WERI-Rb-1 (cell line): ENCODE results near the gene VPS35L.
A peak's percentile ranks its signal among the peaks of the same experiment; 100 is the strongest.

Experiments
- DNase-seq: peaks from one replicate; pipeline ENCODE4 v3.0.0-alpha.2; 2020
- H3K27ac ChIP-seq: fragments of 250-450 bp; sonication (Bioruptor Pico); 2 replicates; pipeline ENCODE4 v1.5.1; 2020; ENCODE audit warnings: mild to moderate bottlenecking, moderate library complexity
- H3K27me3 ChIP-seq: fragments of 250-450 bp; sonication (Bioruptor Pico); 2 replicates; pipeline ENCODE4 v1.5.1; 2021; ENCODE audit warnings: mild to moderate bottlenecking, low read depth, moderate library complexity; ENCODE audit not compliant: insufficient read depth, severe bottlenecking
- H3K36me3 ChIP-seq: fragments of 250-450 bp; sonication (Bioruptor Pico); 2 replicates; pipeline ENCODE4 v1.5.1; 2020; ENCODE audit warnings: mild to moderate bottlenecking, moderate library complexity
- H3K4me3 ChIP-seq: 2 replicates; pipeline ENCODE4 v1.5.1; 2011; ENCODE audit warnings: low read depth, mild to moderate bottlenecking, control low read depth, low read length
- H3K9me3 ChIP-seq: fragments of 250-450 bp; sonication (Bioruptor Pico); 2 replicates; pipeline ENCODE4 v1.5.1; 2021; ENCODE audit warnings: mild to moderate bottlenecking, moderate library complexity; ENCODE audit not compliant: severe bottlenecking
- TF ChIP-seq, protein P1 (sequence below): IDR thresholded peaks from 2 replicates; pipeline ENCODE4 v1.5.1; 2011; ENCODE audit warnings: low read depth, mild to moderate bottlenecking, control low read depth, inconsistent platforms, low read length

The VPS35L gene, protein sequence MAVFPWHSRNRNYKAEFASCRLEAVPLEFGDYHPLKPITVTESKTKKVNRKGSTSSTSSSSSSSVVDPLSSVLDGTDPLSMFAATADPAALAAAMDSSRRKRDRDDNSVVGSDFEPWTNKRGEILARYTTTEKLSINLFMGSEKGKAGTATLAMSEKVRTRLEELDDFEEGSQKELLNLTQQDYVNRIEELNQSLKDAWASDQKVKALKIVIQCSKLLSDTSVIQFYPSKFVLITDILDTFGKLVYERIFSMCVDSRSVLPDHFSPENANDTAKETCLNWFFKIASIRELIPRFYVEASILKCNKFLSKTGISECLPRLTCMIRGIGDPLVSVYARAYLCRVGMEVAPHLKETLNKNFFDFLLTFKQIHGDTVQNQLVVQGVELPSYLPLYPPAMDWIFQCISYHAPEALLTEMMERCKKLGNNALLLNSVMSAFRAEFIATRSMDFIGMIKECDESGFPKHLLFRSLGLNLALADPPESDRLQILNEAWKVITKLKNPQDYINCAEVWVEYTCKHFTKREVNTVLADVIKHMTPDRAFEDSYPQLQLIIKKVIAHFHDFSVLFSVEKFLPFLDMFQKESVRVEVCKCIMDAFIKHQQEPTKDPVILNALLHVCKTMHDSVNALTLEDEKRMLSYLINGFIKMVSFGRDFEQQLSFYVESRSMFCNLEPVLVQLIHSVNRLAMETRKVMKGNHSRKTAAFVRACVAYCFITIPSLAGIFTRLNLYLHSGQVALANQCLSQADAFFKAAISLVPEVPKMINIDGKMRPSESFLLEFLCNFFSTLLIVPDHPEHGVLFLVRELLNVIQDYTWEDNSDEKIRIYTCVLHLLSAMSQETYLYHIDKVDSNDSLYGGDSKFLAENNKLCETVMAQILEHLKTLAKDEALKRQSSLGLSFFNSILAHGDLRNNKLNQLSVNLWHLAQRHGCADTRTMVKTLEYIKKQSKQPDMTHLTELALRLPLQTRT

DNA sequence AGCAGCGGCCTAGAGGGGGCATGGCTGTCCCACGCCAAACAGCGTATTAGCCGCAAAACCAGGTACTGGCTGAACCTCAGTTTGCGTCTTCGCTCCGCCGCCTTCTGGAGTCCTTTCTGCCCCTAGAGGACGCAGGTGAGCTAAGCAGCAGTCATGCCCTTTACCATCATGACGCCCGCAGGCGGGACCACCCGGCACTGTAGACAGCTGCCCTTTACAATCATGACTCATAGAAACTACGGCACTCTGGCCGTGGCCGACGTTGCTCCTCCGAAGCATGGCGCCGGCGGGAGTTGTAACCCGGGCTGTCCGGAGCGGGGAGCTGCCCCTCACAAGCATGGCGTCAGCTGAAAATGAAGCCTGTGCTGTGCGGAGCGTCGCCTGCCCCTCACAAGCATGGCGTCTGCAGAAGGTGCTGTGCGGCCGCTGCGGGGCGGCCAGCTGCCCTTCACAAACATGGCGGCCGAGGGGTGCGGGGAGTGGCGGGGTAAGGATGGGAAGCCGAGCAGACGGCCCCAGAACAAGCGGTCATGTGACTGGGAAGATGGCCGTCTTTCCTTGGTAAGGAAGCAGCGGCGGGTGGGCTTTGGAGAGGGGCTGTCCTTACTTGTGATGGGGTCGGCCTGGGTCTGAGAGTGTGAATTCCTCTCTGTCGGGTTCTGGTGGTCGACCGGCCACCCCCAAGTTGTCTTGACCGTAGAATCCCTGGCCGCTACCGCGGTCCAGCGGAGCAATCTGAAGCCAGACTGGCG, at the start of gene VPS35L:
TSS of gene VPS35L (plus strand) at position 518 of the 752 bp plus-strand sequence. CDS start at position 545, 27 bp downstream.
- Histone ChIP-seq H3K27ac (peak within 1 kb of the TSS; percentile 87), H3K9me3 (no peaks in the 10 kb centered on the region), H3K36me3 (peaks cover 7% of the 10 kb centered on the region), H3K27me3 (no peaks in the 10 kb centered on the region), H3K4me3 (peak within 1 kb of the TSS; percentile 80)
- peak; percentile 98 for DNase-seq
- TF ChIP-seq, protein P1, sequence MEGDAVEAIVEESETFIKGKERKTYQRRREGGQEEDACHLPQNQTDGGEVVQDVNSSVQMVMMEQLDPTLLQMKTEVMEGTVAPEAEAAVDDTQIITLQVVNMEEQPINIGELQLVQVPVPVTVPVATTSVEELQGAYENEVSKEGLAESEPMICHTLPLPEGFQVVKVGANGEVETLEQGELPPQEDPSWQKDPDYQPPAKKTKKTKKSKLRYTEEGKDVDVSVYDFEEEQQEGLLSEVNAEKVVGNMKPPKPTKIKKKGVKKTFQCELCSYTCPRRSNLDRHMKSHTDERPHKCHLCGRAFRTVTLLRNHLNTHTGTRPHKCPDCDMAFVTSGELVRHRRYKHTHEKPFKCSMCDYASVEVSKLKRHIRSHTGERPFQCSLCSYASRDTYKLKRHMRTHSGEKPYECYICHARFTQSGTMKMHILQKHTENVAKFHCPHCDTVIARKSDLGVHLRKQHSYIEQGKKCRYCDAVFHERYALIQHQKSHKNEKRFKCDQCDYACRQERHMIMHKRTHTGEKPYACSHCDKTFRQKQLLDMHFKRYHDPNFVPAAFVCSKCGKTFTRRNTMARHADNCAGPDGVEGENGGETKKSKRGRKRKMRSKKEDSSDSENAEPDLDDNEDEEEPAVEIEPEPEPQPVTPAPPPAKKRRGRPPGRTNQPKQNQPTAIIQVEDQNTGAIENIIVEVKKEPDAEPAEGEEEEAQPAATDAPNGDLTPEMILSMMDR, result peak; percentile 90

DNA sequence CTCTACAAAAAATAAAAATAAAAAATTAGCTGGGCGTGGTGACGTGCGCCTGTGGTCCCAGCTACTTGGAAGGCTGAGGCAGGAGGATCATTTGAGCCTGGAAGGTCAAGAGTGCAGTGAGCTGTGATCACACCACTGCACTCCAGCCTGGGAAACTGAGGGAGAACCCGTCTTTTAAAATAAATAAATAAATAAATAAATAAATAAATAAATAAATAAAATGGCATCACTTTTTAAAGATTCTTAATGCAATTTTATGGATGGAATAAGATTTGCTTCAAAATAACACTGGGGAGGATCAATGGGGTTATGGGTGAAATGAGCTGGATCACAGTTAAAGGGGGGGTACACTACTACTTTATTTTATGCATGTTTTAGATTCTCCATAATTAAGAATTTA, 48.5 kb upstream of the VPS35L start:
- Histone ChIP-seq H3K4me3 (no peak overlapping the region), H3K27me3 (no peaks in the 10 kb centered on the region), H3K36me3 (peaks cover 48% of the 10 kb centered on the region), H3K9me3 (no peaks in the 10 kb centered on the region), H3K27ac (no peak overlapping the region)
- no peak for DNase-seq
- TF ChIP-seq, protein P1, result no peak

DNA sequence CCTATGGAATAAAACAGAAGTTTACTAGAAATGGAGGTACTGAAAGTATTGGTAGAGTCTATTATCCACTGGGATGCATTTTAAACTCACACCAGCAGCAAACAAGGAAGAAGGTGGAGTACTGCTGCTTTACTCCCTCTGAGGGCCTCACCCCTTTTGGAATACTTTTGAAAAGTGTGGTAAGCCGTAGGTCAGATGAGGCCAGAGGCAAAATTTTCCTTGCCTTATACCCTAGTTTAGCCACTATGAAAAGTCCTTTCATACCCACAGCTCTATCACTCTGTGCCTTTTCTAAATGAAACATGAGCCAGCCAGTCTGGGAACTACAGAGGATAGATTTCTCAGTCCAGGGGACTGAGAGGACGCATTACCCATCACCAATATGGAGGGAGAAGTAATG, 47.6 kb upstream of the VPS35L start:
- Histone ChIP-seq H3K27me3 (no peaks in the 10 kb centered on the region), H3K9me3 (no peaks in the 10 kb centered on the region), H3K36me3 (peaks cover 42% of the 10 kb centered on the region), H3K4me3 (no peak overlapping the region), H3K27ac (no peak overlapping the region)
- TF ChIP-seq, protein P1, result no peak
- DNase-seq, result no peak

DNA sequence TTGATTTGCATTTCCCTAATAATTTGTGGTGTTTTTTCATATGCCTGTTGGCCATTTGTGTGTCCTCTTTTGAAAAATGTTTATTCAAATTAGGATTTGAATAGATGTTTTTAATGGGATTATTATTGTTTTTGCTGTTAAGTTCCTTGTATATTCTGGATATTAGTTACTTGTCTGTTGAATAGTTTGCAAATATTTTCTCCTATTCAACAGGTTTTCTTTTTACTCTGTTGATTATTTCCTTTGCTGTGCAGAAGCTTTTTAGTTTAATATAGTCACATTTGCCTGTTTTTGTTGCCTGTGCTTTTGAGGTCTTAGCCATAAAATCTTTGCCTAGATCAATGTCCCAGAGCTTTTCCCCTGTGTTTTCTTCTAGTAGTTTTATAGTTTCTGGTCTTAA, 43.2 kb upstream of the VPS35L start:
- H3K27ac ChIP-seq, result no peak overlapping the region
- TF ChIP-seq, protein P1, result no peak
- H3K4me3 ChIP-seq, result no peak overlapping the region
- no peaks in the 10 kb centered on the region for H3K9me3 ChIP-seq
- no peak for DNase-seq
- peaks cover 53% of the 10 kb centered on the region for H3K36me3 ChIP-seq
- H3K27me3 ChIP-seq, result no peaks in the 10 kb centered on the region

DNA sequence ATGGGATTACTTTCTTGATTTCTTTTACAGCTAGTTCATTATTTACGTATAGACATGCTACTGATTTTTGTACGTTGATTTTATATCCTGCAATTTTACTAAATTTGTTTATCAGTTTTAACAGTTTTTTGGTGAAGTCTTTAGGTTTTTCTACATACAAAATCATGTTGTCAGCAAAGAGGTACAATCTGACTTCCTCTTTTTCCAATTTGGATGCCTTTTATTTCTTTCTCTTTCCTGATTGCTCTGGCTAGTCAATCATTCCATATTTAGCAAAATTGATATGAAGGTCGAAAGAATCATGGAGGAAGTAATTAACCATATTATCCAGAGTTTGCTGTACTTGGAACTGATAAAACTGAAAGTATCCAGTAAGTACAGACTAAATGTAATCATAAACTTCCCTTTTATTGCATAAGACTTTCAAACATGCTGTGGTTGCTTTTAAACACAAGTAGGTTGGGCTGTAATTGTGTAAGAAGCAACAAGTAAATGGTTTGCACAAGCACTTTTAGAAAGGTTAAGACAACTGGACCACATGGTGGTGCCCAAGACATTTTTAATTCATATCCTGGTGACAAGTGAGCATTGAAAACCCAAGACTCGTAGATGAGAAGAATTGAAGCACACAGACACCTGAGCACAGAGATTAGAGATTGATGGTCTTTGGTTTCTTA, 42.0 kb upstream of the VPS35L start:
- no peaks in the 10 kb centered on the region for H3K9me3 ChIP-seq
- no peaks in the 10 kb centered on the region for H3K27me3 ChIP-seq
- no peak overlapping the region for H3K27ac ChIP-seq
- TF ChIP-seq, protein P1, result no peak
- no peak for DNase-seq
- H3K4me3 ChIP-seq, result no peak overlapping the region
- H3K36me3 ChIP-seq, result peaks cover 48% of the 10 kb centered on the region
